ENCODE measurements around the gene ZNF574.

GRCh38 chr19:42064432-42064831, 11.5 kb upstream of the ZNF574 start:
- no peak for TF ChIP-seq CTCF (IDR thresholded peaks at IDR 0.05)
- TF ChIP-seq POLR2A (IDR thresholded peaks at IDR 0.05) = no peak
